DMS 273 (cell line): ENCODE results near the gene ACADVL.
"Not testable (repeated sequence)": the region's sequence is repeated elsewhere in the genome, so short reads cannot be mapped to it uniquely, and the experiment has no call there.

Experiments
- DNase-seq: peaks from one replicate; lab custom pipeline; 2025; ENCODE audit not compliant: unreplicated experiment; lab: John Stamatoyannopoulos, UW

The ACADVL gene

DNA sequence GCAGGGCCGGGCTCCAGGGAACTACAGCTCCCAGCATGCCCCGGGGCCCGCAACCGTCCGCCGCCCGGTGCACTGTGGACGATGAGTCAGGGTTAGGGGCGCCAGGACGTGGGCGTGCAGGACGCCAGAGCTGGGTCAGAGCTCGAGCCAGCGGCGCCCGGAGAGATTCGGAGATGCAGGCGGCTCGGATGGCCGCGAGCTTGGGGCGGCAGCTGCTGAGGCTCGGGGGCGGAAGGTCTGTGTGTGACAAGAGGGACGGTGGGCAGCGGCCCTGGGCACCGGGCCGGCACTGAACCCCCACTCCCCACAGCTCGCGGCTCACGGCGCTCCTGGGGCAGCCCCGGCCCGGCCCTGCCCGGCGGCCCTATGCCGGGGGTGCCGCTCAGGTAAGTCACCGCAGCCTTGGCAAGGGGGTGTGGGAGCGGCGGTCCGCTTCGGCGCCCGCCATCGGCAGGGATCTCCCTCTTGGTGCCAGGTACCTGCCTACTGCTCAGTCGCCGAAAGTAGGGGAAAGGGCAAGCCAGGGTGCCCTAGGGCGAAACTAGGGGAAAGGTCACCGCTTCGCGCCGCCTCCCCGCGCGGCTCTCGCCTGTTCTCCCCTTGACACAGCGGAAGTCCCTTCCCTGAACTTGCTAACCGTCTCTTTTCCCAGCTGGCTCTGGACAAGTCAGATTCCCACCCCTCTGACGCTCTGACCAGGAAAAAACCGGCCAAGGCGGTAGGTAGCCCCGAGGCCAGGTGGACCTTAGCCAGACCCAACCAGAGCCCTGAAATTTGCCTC lies at the start of gene ACADVL, which contains the start of gene DLG4:
Gene ACADVL (plus strand): TSS at position 127 of the 781 bp plus-strand sequence. CDS start 47 bp downstream, at position 174.
Gene DLG4 (minus strand): TSS at position 25 of the 781 bp plus-strand sequence.
- peak; percentile 84 for DNase-seq

DNA sequence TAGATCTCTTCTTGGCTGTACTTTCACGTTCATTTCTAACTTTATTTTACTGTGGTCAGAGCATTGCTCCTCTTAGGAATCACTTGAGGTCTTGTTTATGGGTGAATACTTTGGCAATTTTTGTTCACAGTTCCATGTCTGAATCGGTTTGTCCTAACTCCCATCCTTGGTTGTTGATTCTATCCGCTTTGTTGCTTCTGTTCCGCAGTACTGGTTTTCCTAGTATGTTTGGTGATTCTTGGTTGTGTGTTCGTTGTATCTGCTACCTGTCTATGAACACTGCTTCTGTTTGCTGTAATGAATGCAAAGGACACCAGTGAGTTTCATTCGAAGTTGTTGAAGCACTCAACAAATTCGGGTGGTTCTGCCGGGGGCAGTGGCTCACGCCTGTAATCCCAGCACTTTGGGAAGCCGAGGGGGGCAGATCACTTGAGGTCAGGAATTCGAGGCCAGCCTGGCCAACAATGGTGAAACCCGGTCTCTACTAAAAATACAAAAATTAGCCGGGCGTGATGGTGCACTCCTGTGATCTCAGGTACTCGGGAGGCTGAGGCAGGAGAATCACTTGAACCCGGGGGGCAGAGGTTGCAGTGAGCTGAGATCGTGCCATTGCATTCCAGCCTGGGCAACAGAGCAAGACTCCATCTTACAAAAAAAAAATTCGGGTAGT lies 47.1 kb upstream of the ACADVL start:
- not testable (repeated sequence) for DNase-seq

DNA sequence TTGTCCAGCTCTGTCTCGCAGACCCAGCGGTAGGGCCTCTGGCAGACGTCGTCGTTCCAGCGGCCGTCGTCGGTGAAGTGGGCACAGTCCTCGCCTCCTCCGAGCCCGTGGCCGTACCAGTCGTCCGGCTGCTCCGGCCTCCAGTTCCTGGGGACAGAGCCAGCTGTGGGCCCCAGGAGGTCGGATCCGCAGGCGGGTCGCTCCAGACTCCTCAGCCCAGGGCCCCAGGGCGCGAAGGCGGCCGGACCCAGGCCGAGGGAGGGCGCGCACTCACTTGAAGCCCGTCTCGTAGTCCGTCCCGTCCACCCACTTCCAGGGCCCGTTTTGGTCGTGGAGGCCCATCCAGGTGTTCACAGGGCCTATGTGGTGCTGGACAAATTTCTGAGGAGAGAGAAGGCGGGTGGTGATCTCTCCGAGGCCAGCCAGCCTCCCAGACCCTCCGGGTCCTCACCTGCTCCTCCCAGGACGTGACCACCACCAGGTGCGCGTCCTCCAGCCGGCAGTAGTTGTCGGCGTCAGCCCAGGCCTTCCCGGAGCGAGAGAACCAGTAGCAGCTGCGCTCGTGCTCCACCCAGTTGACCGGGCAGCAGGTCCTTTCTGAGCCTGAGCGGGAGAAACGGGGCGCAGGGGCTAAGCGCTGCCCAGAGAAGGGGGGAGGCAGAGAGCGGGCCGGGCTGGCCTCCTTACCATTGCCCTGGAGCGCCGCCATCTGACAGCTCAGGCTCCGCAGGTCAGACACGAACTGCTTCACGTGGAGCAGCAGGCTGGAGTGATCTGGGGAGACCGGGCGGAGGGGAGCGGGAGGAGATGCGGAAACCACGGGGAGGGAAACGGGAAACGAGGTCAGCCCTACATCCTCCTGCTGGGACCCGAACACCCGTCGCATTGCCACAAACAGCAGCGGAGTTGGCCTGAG lies 45.8 kb upstream of the ACADVL start:
- peak; percentile 14 for DNase-seq

DNA sequence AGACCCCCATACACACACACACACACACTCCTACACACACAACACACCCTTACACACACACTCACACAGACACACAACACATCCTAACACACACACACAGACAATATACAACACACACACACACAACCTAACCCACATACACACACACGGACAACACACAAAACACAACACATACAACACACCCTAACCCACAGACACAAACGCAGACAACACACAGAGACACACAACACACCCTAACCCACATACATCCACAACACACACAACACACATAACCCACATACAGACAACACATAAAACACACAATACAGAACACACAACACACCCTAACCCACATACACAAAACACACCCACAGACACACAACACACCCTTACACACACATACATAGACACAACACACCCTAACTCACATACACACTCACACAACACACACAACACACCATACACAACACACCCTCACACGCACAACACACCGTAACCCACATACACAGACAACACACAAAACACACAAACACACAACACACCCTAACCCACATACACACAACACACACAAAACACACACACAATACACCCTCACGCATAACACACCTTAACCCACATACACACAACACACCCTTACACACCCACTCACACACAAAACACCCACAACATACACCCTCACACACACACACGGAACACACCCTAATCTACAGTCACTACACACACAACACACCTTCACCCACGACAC lies 45.0 kb upstream of the ACADVL start:
- DNase-seq, result no peak

DNA sequence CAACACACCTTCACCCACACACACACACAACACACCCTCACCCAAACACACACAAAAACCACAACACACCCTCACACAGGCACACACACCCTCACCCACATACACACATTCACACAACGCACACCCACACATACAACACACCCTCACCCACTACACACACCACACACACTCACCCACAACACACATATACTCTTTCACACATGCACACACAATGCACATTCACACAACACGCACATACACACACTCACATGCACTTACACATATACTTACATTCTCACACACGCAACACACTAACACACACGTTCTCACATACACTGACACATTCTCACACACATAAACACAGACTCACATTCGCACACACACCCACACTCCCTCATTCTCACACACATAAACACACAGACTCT lies 44.4 kb upstream of the ACADVL start:
- DNase-seq, result no peak

DNA sequence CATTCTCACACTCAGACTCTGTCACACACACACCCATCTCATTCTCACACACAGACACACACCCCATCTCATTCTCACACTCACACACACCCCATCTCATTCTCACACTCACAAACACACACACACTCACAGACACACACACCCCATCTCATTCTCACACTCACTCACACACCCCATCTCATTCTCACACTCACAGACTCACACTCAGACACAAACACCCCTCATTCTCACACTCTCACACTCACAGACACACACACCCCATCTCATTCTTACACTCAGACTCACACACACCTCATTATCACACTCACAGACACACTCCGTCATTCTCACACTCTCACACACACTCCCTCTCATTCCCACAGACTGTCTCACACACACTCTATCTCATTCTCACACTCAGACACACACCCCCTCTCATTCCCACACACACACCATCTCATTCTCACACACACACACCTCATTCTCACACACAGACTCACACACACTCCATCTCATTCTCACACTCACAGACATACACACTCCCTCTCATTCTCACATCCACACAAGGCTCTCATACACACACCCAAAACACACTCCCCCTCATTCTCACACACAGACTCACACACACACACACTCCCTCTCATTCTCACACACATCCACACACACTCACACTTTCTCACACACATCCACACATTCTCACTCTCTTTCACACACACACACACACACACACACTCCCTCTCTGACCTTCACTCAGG lies 43.5 kb upstream of the ACADVL start:
- no peak for DNase-seq

DNA sequence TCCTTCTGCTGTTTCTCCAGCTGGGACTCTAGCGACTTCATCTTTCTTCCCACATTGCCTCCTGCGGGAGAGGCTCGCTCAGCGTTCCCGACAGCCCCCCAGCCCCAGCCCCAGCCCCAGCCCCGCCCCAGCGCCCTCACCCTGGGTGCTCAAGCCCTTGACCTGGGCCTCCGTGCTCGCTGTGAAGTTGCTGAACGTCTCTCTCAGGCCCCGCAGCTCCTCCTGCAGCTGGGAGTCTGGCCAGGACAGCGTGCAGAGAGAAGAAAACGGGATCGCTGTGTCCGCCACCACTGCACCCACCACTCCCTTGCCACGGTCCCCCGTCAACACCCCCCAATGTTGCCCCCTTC lies 42.9 kb upstream of the ACADVL start:
- no peak for DNase-seq

DNA sequence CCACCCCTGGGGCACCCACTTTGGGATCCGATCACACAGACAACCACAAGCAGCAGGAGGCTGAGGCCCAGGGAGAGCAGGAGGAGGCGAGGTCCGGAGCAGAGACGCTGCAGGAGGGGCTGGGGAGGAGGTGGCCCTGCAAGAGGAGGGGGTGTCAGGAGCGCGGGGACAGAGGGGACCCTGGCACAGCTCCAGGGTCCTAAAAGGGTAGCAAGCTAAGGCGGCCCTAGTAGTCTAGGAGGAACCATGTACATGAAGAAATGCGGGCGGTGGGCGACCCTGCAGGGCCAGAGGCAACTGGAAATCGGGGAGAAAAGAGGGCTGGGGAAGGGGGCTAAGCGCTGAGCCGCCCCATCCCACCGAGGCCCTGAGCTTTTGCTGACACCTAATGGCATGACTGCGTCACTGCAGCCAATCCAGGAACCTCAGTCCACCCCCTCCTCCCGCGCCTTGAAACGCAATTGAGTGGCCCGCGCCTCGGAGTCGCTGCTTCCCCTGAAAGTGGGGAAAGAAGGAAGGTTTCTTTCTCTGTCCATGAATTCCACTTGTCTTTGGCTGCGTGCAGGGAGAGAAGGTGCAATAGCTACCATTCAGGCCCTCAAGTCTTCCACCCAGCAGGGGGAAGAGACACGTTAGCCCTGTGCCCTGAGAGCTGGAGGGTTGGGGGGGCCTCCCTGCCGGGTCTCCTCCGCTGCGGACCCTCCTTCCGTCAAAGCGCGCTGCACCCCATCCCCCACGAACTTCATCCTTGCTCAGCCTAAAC lies 42.4 kb upstream of the ACADVL start:
- DNase-seq, result peak; percentile 83

DNA sequence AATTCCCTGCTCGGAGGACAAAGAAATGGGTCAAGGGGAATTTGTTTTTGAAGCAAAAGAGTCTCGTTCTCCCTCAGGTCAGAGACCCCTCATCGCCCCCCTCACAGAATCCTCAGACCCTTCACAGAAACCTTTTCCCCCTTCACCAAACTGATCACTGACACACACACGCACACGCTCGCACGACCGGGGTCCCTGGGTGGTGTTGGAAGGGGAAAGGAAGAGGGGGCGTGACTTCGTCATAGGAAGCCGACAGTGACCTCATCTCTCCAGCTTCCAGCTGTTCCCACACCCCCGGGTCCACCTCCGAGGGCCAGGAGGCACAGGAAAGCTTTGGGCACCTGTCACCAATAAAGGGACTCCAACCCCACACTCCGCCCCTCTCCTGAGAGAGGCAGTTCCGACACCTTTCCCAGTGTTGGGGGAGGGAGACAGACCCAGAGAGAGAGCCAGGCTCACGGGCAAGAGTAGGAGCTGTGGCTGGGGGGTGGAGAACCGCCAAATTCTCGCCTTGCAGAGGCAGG lies 41.7 kb upstream of the ACADVL start:
- DNase-seq, result peak; percentile 33

DNA sequence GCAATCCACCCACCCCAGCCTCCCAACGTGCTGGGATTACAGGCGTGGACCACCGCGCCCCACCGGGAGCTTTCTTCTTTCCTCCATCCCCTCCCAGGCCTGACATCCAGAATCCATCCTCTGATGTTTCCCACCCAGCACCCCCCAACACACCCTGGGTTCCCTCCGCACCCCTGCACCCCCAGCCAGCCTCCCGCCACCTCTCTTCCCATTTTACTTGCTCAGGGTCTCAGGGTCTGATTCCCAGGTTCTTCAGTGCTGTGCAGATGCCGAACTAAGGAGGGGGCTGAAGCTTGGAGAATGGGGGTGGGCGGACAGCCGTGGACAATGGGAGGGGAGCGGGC lies 40.8 kb upstream of the ACADVL start:
- DNase-seq, result no peak

DNA sequence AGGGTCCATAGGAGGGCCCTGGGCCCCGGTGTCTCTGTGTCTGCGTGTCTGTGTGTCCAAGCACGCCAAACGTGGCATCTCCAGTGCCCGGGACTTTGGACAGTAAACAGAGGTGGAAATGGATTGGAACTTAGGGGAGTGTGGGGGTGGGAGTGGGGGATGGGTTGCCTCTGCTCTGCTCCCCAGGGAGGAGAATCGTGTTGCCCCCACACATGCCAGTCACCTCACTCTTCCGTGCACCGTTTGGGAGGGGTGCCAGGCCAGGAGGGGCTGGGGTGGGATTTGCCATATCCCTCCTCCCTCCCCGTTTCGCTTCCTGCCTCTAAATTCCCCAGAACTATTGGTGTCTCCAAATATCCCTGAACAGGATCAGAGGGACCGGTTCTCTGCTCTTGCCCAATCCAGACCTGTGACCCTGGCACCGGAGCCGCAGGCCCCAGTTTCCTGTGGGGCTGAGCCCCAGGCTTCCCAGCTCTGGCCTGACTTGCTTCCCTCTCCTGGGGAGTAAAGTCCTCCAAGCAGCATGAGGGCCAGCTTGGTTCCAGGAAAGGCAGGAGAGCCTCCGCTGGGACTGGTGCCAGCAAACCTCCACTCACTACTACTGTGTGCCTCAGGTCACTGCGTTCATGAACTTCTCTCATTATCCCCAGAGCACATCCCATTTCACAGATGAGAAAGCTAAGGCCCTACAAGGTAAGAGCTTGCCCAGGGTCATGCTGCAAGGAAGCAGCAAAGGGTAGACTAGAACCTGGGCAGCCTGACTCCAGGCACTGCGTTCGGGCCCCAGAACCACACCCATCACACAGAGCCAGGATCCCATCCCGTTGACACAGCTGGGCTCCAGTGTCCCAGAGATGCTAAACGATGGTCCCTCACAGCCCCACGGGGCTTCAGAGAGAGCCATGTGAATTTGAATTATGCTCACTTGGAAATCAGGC lies 40.2 kb upstream of the ACADVL start, which contains the start of gene ASGR1:
Gene ASGR1 (minus strand): TSS at position 54 of the 938 bp plus-strand sequence. CDS start 807 bp downstream, outside the sequence.
- peak; percentile 7 for DNase-seq

DNA sequence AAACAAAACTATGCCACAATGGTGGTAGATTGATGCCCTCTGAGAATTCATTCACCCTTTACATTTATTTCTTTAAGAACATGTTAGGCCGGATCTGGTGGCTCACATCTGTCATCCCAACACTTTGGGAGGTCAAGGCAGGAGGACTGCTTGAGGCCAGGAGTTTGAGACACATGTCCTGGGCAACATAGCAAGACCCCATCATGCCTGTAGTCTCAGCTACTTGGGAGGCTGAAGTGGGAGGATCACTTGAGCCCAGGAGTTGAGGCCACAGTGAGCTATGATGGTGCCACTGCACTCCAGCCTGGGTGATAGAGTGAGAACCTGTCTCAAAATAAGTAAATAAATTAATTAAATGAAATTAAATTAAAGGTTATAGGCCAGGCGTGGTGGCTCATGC lies 37.6 kb upstream of the ACADVL start:
- DNase-seq, result not testable (repeated sequence)

DNA sequence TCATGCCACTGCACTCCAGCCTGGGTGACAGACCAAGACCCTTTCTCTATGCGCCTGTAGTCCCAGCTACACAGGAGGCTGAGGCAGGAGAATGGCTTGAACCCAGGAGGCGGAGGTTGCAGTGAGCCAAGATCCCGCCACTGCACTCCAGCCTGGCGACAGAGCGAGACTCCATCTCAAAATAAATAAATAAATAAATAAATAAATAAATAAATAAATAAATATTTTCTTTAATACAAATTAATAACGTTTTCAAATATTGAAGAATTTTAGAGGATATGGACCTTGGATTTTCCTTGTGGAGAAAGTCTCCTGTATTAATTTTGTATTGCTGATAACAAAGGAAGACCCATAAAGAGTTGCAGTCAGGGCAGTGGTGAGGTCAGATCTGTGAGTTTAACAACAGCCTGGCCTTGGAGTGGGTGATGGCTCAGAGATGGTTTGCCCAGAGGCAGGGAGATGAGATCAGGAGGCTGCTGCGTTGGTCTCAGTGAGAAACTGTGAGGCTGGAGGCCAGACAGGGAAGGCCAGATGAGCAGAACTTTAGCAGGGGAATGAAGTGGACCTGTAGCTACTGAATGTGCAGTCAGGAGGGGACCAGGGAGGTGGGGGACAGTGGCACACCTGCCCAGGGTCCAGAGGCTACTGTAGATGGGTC lies 36.2 kb upstream of the ACADVL start:
- DNase-seq, result peak; percentile 18

DNA sequence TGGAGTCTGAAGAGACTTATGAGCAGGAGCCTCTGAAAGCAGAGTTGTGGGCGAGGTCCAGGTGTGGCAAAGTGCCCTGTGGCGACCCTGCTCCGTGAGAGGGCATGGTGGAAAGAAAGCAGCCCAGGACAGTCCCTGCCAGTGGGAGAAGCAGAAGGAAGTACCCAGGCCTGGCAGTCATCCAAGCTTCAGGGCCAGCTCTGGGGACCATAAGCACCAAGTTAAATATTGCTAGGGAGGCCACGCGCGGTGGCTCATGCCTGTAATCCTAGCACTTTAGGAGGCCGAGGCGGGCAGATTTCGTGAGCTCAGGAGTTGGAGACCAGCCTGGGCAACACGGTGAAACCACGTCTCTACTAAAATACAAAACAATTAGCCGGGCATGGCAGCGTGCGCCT lies 35.6 kb upstream of the ACADVL start:
- DNase-seq, result peak; percentile 39

DNA sequence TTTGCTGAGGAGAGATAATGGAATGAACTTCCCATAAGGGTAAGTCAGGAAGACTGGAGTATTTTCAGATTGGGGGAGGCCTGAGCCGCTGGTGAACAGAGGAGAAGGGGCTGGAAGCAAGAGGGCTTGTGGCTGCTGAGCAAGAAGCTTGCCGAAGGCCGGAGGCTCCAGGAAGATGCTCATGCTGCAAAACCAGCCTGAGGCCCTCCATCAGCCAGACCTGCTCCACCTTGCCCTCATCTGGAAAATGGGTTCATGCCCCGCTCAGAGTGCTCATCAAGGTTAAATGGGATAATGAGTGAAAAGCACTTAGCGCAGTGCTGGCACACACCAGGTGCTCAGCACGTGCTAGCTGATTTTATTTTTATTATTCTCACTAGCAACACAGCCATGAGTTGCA lies 35.1 kb upstream of the ACADVL start:
- DNase-seq, result no peak

DNA sequence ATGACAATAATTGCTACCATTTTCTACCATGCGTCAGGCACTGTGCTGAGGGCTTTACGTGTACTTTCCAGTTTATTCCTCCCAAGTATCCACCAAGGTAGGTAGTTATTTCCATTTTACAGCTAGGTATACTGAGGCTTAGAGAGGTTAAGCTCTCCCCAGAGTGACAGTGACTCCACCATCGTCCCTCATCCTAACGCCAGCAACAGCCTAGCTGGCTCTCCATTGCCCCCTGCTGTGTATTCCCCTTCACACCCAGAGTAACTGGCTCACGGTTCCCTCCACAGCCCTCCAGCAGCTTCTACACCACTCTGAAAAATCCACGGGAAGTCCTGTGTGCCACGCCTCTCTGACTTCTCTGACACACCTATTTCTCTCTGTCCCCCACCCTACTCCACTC lies 33.5 kb upstream of the ACADVL start:
- DNase-seq, result peak; percentile 30

DNA sequence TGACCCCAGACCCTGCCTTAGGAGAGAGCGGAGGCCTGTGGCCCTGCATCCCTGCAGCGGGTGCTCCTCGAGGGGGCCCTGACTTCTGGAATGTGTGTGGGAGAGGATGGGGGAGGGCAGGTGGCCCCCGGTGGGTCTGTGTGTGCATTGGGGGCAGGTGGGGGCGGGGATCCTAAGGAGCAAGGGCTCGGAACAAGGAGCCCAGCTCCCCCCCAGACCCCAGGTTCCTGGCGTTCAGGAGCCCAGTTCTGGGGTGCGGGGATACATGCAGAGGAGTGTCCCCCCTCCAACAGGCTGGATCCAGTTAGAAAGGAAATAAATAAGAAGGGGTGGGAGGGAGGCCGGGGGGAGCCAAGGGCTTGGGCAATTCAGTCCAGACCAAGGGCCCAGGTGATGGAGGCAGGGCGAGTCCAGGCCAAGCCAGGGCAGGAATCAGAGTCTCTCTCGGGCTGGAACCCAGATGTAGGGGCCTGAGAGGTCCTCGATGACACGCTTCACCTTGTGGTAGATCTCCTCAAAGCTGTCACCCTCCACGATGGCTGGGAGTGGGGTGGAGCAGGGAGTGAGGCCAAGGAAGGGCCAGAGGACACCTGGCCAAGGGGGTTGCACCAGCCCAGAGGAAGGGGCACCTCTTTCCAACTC lies 29.3 kb upstream of the ACADVL start:
- no peak for DNase-seq
